H1 (cell line): ENCODE results near the gene SMTNL2. TPM values are rescaled to one million over a fixed set of nuclear protein-coding genes. Genes with fewer than 3 reads are reported as not detected.
A peak's percentile ranks its signal among the peaks of the same experiment; 100 is the strongest.

Source experiments
- CTCF ChIA-PET: fragments of 300-600 bp; sonication (Branson Sonifier 250); formaldehyde crosslinking; loops from one replicate; lab custom pipeline; 2021; ENCODE audit not compliant: partially characterized antibody; lab: Charles Lee
- POLR2A ChIA-PET: fragments of 300-600 bp; sonication (Branson Sonifier 250); formaldehyde crosslinking; loops from one replicate; lab custom pipeline; 2021; ENCODE audit warnings: inconsistent platforms; ENCODE audit not compliant: partially characterized antibody; lab: Charles Lee
- DNase-seq, 2 experiments: peaks; one replicate each; pipeline versions ENCODE4 v3.0.0 to v3.0.0-alpha.2; 2010 to 2022; ENCODE audit warnings: low spot score in 2 of 2, low read depth in 1 of 2, mixed read lengths in 1 of 2
- FAIRE-seq: peaks from 2 replicates; lab custom pipeline; 2011; peaks lifted over from hg19 to GRCh38; lab: Jason Lieb, UNC
- H2AFZ ChIP-seq: 2 replicates; pipeline ENCODE4 v1.8.1; 2012; ENCODE audit warnings: low read length, inconsistent platforms
- H2AK5ac ChIP-seq: 2 replicates; pipeline ENCODE4 v1.6.1; 2013; ENCODE audit warnings: low read depth, low read length
- H2BK120ac ChIP-seq: replicated peaks from 2 replicates; pipeline ENCODE3; 2013; ENCODE audit warnings: low read depth, low read length, inconsistent platforms
- H2BK12ac ChIP-seq: 2 replicates; pipeline ENCODE4 v1.6.1; 2013; ENCODE audit warnings: low read depth, low read length
- H2BK15ac ChIP-seq: 2 replicates; pipeline ENCODE4 v1.6.1; 2013; ENCODE audit warnings: low read length
- H2BK20ac ChIP-seq: 2 replicates; pipeline ENCODE4 v1.6.1; 2013; ENCODE audit warnings: low read length
- H2BK5ac ChIP-seq: 2 replicates; pipeline ENCODE4 v1.6.1; 2013; ENCODE audit warnings: low read depth, low read length
- H3K14ac ChIP-seq: 2 replicates; pipeline ENCODE4 v1.6.1; 2013; ENCODE audit warnings: inconsistent platforms; ENCODE audit not compliant: insufficient read length
- H3K18ac ChIP-seq: 2 replicates; pipeline ENCODE4 v1.6.1; 2013; ENCODE audit warnings: low read length; ENCODE audit errors: extremely low read depth
- H3K23ac ChIP-seq: 2 replicates; pipeline ENCODE4 v1.6.1; 2013; ENCODE audit warnings: inconsistent platforms; ENCODE audit not compliant: insufficient read length
- H3K23me2 ChIP-seq: 2 replicates; pipeline ENCODE4 v1.6.1; 2013; ENCODE audit warnings: low read depth, low read length
- H3K27ac ChIP-seq: 2 replicates; pipeline ENCODE4 v1.6.1; 2011; ENCODE audit warnings: low read depth, low read length, inconsistent platforms
- H3K27me3 ChIP-seq, 4 experiments: replicated peaks in 1 of 4; 1 replicate in 1 of 4; 2 replicates in 3 of 4; pipeline versions ENCODE4 v1.6.1 to v1.8.1; 2011 to 2013; ENCODE audit warnings: low read length in 3 of 4, mild to moderate bottlenecking in 3 of 4, inconsistent platforms in 2 of 4, mixed read lengths in 2 of 4, moderate library complexity in 1 of 4; ENCODE audit not compliant: control insufficient read depth in 3 of 4, insufficient read depth in 3 of 4; ENCODE audit errors: extremely low read depth in 1 of 4
- H3K36me3 ChIP-seq, 4 experiments: 2 replicates each; pipeline versions ENCODE4 v1.6.1 to v1.8.1; 2011 to 2013; ENCODE audit warnings: mild to moderate bottlenecking in 4 of 4, low read length in 3 of 4, moderate library complexity in 2 of 4, control low read depth in 1 of 4, inconsistent platforms in 1 of 4; ENCODE audit not compliant: insufficient read depth in 4 of 4, control insufficient read depth in 2 of 4
- H3K4ac ChIP-seq: replicated peaks from 2 replicates; pipeline ENCODE3; 2013; ENCODE audit warnings: low read length, low read depth, mixed read lengths, inconsistent platforms; ENCODE audit not compliant: insufficient read length
- H3K4me1 ChIP-seq, 4 experiments: replicated peaks in 1 of 4; 1 replicate in 1 of 4; 2 replicates in 3 of 4; pipeline versions ENCODE4 v1.6.1 to v1.8.1; 2011 to 2013; ENCODE audit warnings: low read length in 3 of 4, inconsistent platforms in 2 of 4, mixed read lengths in 1 of 4; ENCODE audit not compliant: insufficient read depth in 4 of 4, control insufficient read depth in 3 of 4
- H3K4me2 ChIP-seq, 2 experiments: 2 replicates each; pipeline versions ENCODE4 v1.6.1 to v1.8.1; 2011 to 2013; ENCODE audit warnings: low read depth in 2 of 2, low read length in 2 of 2, control low read depth in 1 of 2, inconsistent platforms in 1 of 2, mild to moderate bottlenecking in 1 of 2; ENCODE audit not compliant: insufficient read depth in 1 of 2
- H3K4me3 ChIP-seq, 4 experiments: fragments of 200-600, 300-600 bp in 1 of 4; sonication (generic), shearing (Covaris generic), sonication (Bioruptor Twin) in 1 of 4; 2 replicates each; pipeline versions ENCODE4 v1.5.1 to v1.8.1; 2011 to 2016; ENCODE audit warnings: low read length in 4 of 4, low read depth in 3 of 4, control low read depth in 2 of 4, inconsistent platforms in 2 of 4, mild to moderate bottlenecking in 2 of 4, mixed read lengths in 1 of 4, moderate library complexity in 1 of 4; ENCODE audit not compliant: insufficient read depth in 2 of 4; ENCODE audit errors: extremely low read depth in 1 of 4
- H3K56ac ChIP-seq: replicated peaks from 2 replicates; pipeline ENCODE3; 2013; ENCODE audit warnings: low read depth, mild to moderate bottlenecking, mixed read lengths, low read length, inconsistent platforms; ENCODE audit not compliant: insufficient read length
- H3K79me1 ChIP-seq: 2 replicates; pipeline ENCODE4 v1.6.1; 2013; ENCODE audit warnings: low read depth, low read length, control low read depth
- H3K79me2 ChIP-seq, 2 experiments: 2 replicates each; pipeline versions ENCODE4 v1.6.1 to v1.8.1; 2012 to 2013; ENCODE audit warnings: low read length in 2 of 2, mild to moderate bottlenecking in 2 of 2, inconsistent platforms in 1 of 2; ENCODE audit not compliant: insufficient read depth in 2 of 2, control insufficient read depth in 1 of 2
- H3K9ac ChIP-seq, 4 experiments: replicated peaks in 1 of 4; 1 replicate in 1 of 4; 2 replicates in 3 of 4; pipeline versions ENCODE4 v1.6.1 to v1.8.1; 2011 to 2013; ENCODE audit warnings: low read depth in 3 of 4, low read length in 3 of 4, control low read depth in 2 of 4, mild to moderate bottlenecking in 2 of 4, moderate library complexity in 2 of 4, inconsistent platforms in 1 of 4; ENCODE audit errors: extremely low read depth in 1 of 4
- H3K9me3 ChIP-seq, 2 experiments: 2 replicates each; pipeline versions ENCODE4 v1.6.1 to v1.8.1; 2012 to 2013; ENCODE audit warnings: mild to moderate bottlenecking in 2 of 2, moderate library complexity in 2 of 2, control low read depth in 1 of 2, inconsistent platforms in 1 of 2, low read depth in 1 of 2, low read length in 1 of 2, mixed read lengths in 1 of 2; ENCODE audit not compliant: insufficient read depth in 2 of 2
- H4K20me1 ChIP-seq, 2 experiments: replicated peaks in 1 of 2; 2 replicates each; pipeline versions ENCODE3 to v1.8.1; 2011 to 2013; ENCODE audit warnings: inconsistent platforms in 2 of 2, low read length in 2 of 2, mild to moderate bottlenecking in 1 of 2; ENCODE audit not compliant: insufficient read depth in 2 of 2, control insufficient read depth in 1 of 2
- H4K5ac ChIP-seq: 2 replicates; pipeline ENCODE4 v1.6.1; 2013; ENCODE audit warnings: low read length, low read depth, mixed read lengths, inconsistent platforms; ENCODE audit not compliant: insufficient read length
- H4K8ac ChIP-seq: 2 replicates; pipeline ENCODE4 v1.8.0; 2013; ENCODE audit warnings: mild to moderate bottlenecking, moderate library complexity, low read length, inconsistent platforms; ENCODE audit not compliant: insufficient read depth; ENCODE audit errors: extremely low read depth
- H4K91ac ChIP-seq: replicated peaks from 2 replicates; pipeline ENCODE3; 2013; ENCODE audit warnings: low read length, mixed read lengths, inconsistent platforms; ENCODE audit not compliant: insufficient read length
- CTBP2 ChIP-seq: IDR thresholded peaks from 2 replicates; pipeline ENCODE4 v1.7.0; 2011; ENCODE audit warnings: borderline replicate concordance, mild to moderate bottlenecking, moderate library complexity, mixed read lengths, low read length; ENCODE audit not compliant: insufficient read depth, insufficient read length
- CTCF ChIP-seq, 3 experiments: IDR thresholded peaks; 1 replicate in 2 of 3; 2 replicates in 1 of 3; pipeline versions ENCODE4 v1.5.1 to v1.6.1; 2011; ENCODE audit warnings: low read length in 3 of 3, mild to moderate bottlenecking in 3 of 3, inconsistent platforms in 2 of 3, low read depth in 1 of 3, moderate library complexity in 1 of 3; ENCODE audit not compliant: insufficient read depth in 1 of 3; ENCODE audit errors: control extremely low read depth in 1 of 3
- FOSL1 ChIP-seq: IDR thresholded peaks from 2 replicates; pipeline ENCODE4 v1.6.1; 2011; ENCODE audit warnings: mild to moderate bottlenecking, low read depth, low read length, moderate library complexity; ENCODE audit not compliant: insufficient read depth
- JUND ChIP-seq: IDR thresholded peaks from 2 replicates; pipeline ENCODE4 v1.6.1; 2011; ENCODE audit warnings: mild to moderate bottlenecking, improper control_type of control experiment, low read length
- NANOG ChIP-seq: IDR thresholded peaks from 2 replicates; pipeline ENCODE4 v1.6.1; 2011; ENCODE audit warnings: low read length, low read depth, mild to moderate bottlenecking, inconsistent platforms; ENCODE audit not compliant: insufficient read depth, poor library complexity, severe bottlenecking
- RFX5 ChIP-seq: IDR thresholded peaks from 2 replicates; pipeline ENCODE4 v1.6.1; 2011; ENCODE audit warnings: low read depth, low read length, improper control_type of control experiment, borderline replicate concordance
- SIX5 ChIP-seq: IDR thresholded peaks from 2 replicates; pipeline ENCODE4 v1.6.1; 2011; ENCODE audit warnings: mild to moderate bottlenecking, low read depth, low read length
- SP4 ChIP-seq: IDR thresholded peaks from 2 replicates; pipeline ENCODE4 v1.6.1; 2012; ENCODE audit warnings: low read length, inconsistent platforms
- SRF ChIP-seq: IDR thresholded peaks from 2 replicates; pipeline ENCODE4 v1.6.1; 2011; ENCODE audit warnings: mild to moderate bottlenecking, low read depth, low read length, moderate library complexity
- WGBS, 2 experiments: shearing (Covaris generic) in 1 of 2; methylation state at CpG; one replicate each; pipeline versions ENCODE4 v1.1.6 to v1.1.7; 2013 to 2015; ENCODE audit warnings: low lambda C conversion rate in 2 of 2, mixed read lengths in 2 of 2, inconsistent platforms in 1 of 2, low coverage in 1 of 2, missing lambda C conversion rate in 1 of 2; ENCODE audit not compliant: insufficient replicate concordance in 2 of 2, insufficient coverage in 1 of 2, insufficient read length in 1 of 2; ENCODE audit errors: extremely low coverage in 1 of 2, missing lambda C conversion rate in 1 of 2; 5-methylcytosine and 5-hydroxymethylcytosine counted together
- polyA plus RNA-seq, 7 experiments: library from polyadenylated mRNA; depleted of rRNA in 3 of 7; stranded (reverse) in 5 of 7; unstranded in 2 of 7; fragments of >200 nt in 5 of 7; fragments of 200-250 nt in 2 of 7; gene quantifications; 1 replicate in 5 of 7; 2 replicates in 1 of 7; 4 replicates in 1 of 7; pipeline versions ENCODE4 v1.2.1 to v1.2.3, GENCODE V29; 2011 to 2013; ENCODE audit warnings: missing spikeins in 2 of 7, mixed read lengths in 2 of 7
- total RNA-seq: library from RNA; stranded (reverse); fragmentation: NEBNext Ultra II Directional; extraction: Animal tissue kit (Norgen Biotek cat#: 25700); gene quantifications from 2 replicates; pipeline ENCODE4 v1.2.1, GENCODE V29; 2021

The SMTNL2 gene
- total and polyA plus RNA-seq, 2 of the 8 experiments (the other 6 are each of a cell fraction or from before 2014, with no cell fraction given), result 3.6 to 4.5 TPM

DNA sequence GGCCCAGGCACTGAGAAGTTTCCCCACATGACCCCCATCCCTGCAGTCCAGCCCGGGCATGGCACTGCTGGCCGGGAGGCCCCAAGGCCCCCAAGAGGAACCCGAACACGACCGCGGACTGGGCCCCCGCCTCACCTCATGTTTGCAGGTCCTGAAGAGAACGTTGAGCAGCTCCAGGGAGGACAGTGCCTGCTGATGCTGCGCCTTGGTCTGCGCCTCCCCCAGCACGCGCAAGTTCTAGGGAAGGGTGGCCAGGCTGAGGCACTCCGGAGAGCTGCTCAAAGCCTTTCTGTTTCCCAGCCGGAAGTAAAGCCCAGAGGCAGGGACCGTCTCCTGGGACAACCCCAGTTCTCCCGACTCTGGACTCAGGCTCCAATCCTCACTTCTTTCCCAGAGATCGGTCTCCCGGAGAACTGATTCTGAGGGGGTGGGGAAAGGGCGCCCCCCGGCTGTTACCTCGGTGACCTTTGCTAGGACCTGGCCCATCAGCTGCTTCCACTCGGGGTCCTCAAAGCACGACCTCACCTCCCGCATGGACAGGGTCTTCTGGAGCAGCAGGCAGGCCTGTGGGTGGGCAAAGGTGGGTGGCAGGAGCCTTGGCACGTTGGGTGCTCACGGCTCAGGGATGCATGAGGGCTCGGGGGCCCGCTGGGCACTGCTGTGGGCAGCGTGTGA, 42.9 kb upstream of the SMTNL2 start:
- H3K36me3 ChIP-seq, result peaks cover 28 to 73% (median 48%) of the 10 kb centered on the region in 4 experiments
- H3K4ac ChIP-seq, result no peak overlapping the region
- FAIRE-seq (no peak), DNase-seq (no peak)
- H2AFZ ChIP-seq, result no peak overlapping the region
- H2BK120ac ChIP-seq, result no peak overlapping the region
- H4K91ac ChIP-seq, result no peak overlapping the region
- no peaks in the 10 kb centered on the region for H3K79me1 ChIP-seq
- no peak overlapping the region for H3K4me3 ChIP-seq
- H3K79me2 ChIP-seq, result no peaks in the 10 kb centered on the region
- H3K23ac ChIP-seq, result no peak overlapping the region
- WGBS, 2 experiments, result 94% methylated on average over 22 of the region's 29 CpGs; no CpG with 5 or more reads in 1 of the 2 experiments
- no peak overlapping the region for H3K27ac ChIP-seq
- H3K4me2 ChIP-seq, result no peak overlapping the region
- H2BK5ac ChIP-seq, result no peak overlapping the region
- CTCF ChIA-PET, result interaction anchor here (0.8 to 1.6 kb wide), 10 partner anchors 9 to 128 kb away, joined by 3 to 6 read pairs (median 3); no protein-coding TSS in a partner anchor
- H3K9me3 ChIP-seq, result no peaks in the 10 kb centered on the region
- H3K14ac ChIP-seq, result no peak overlapping the region
- POLR2A ChIA-PET, result interaction anchor here (1.2 to 37.1 kb wide), 4 partner anchors 5 to 167 kb away, joined by 3 to 546 read pairs (median 275); partner anchors contain the start of genes GGT6 and MYBBP1A
- H3K18ac ChIP-seq, result no peak overlapping the region
- H3K4me1 ChIP-seq, result peaks cover 0 to 8% (median 5%) of the 10 kb centered on the region in 4 experiments; a peak in 5 of 7 replicates
- H4K5ac ChIP-seq, result no peak overlapping the region
- no peak overlapping the region for H2BK12ac ChIP-seq
- no peaks in the 10 kb centered on the region; the same call in 1 of the 2 replicates for H3K23me2 ChIP-seq
- no peak overlapping the region for H3K9ac ChIP-seq
- no peaks in the 10 kb centered on the region for H3K27me3 ChIP-seq
- no peak overlapping the region for H4K8ac ChIP-seq
- peaks cover 11 to 36% of the 10 kb centered on the region in 2 experiments for H4K20me1 ChIP-seq
- no peak overlapping the region for H2BK20ac ChIP-seq
- no peak overlapping the region for H2BK15ac ChIP-seq
- no peak overlapping the region for H2AK5ac ChIP-seq
- no peak overlapping the region for H3K56ac ChIP-seq
- TF ChIP-seq CTCF (IDR thresholded peaks at IDR 0.05; ENCODE audit: control extremely low read depth in 1 of 3, insufficient read depth in 1 of 3, low read depth in 1 of 3, low read length in 3 of 3) (peak in 2 of 3 experiments; percentile 15 to 23; a peak in 2 of 4 replicates), RFX5 (no peak), CTBP2 (no peak), SRF (no peak), SP4 (no peak), SIX5 (no peak), FOSL1 (no peak), NANOG (no peak), JUND (no peak)
